Pancreas (tissue), 10 donors: Measurements from ENCODE around the gene SLC28A3. TPM values are rescaled to one million over a fixed set of nuclear protein-coding genes. Genes with fewer than 3 reads are reported as not detected.
A peak's percentile ranks its signal among the peaks of the same experiment; 100 is the strongest.

Experiments used
- ATAC-seq, 4 donors: fragments of 200-7000 bp; cut with Tn5 transposase; one replicate each; pipeline versions ENCODE4 v1.8.0 to v1.9.1; 2020; ENCODE audit warnings: mild to moderate bottlenecking in 4 of 4, moderate library complexity in 4 of 4
- DNase-seq, 6 donors: peaks; one replicate each; pipeline ENCODE4 v3.0.0-alpha.2; 2020
- FAIRE-seq: peaks from 2 replicates; lab custom pipeline; 2012; peaks lifted over from hg19 to GRCh38; lab: Jason Lieb, UNC
- H3K27ac ChIP-seq, 4 donors: fragments of 200-600 bp; sonication (generic); 1 replicate in 3 of 4; 2 replicates in 1 of 4; pipeline versions ENCODE4 v1.5.0 to v1.8.0; 2020
- H3K27me3 ChIP-seq, 4 donors: fragments of 200-600 bp; one replicate each; pipeline ENCODE4 v1.8.0; 2021
- H3K36me3 ChIP-seq, 3 donors: fragments of 200-600 bp; sonication (generic) in 1 of 3; one replicate each; pipeline versions ENCODE4 v1.5.0 to v1.8.0; 2020 to 2021
- H3K4me1 ChIP-seq, 3 donors: fragments of 200-600 bp; one replicate each; pipeline ENCODE4 v1.8.0; 2021
- H3K4me3 ChIP-seq, 4 donors: fragments of 200-600 bp; sonication (generic) in 2 of 4; one replicate each; pipeline versions ENCODE4 v1.5.0 to v1.8.0; 2020 to 2021
- H3K9me3 ChIP-seq, 4 donors: fragments of 200-600 bp; one replicate each; pipeline ENCODE4 v1.8.0; 2021
- CTCF ChIP-seq, 4 donors: fragments of 200-600 bp; sonication (generic) in 3 of 4; IDR thresholded peaks; one replicate each; pipeline versions ENCODE4 v1.5.0 to v1.8.0; 2021; ENCODE audit warnings: antibody characterized with exemption in 4 of 4
- WGBS, 2 donors: extraction: QIAGEN DNeasy Blood & Tissue Kit; methylation state at CpG; one replicate each; pipeline ENCODE4 v1.1.7; 2013; 5-methylcytosine and 5-hydroxymethylcytosine counted together
- intact Hi-C, 3 donors: fragments of 100-400 bp; cut with DNase I; formaldehyde crosslinking; loops; one replicate each; pipeline versions ENCODE4 v1.11.1 to v1.14.2; 2022
- polyA plus RNA-seq, 2 donors: library from polyadenylated mRNA; stranded (reverse); fragments of 200-250 nt; gene quantifications; one replicate each; pipeline ENCODE4 v1.2.3, GENCODE V29; 2013
- total RNA-seq, 6 donors: library from RNA; stranded (reverse); fragmentation: NEBNext Ultra II Directional in 4 of 6; extraction: Animal tissue kit (Norgen Biotek cat#: 25700) in 4 of 6; gene quantifications; one replicate each; pipeline versions ENCODE4 v1.2.1 to v1.2.4, GENCODE V29; 2021 to 2023
- donor health status: healthy with polysubstance abuse.
- donor health status: DM: no; HTN: no; CAD: no; lungs with moderate emphysema.
- donor health status: DM: no; HTN: no; CAD: no.
- donor health status: control.
- donor health status: control.
- donor health status: Bipolar disorder and iron deficiency.
- donor health status: DM: yes; HTN: yes; CAD: no.
- donor health status: DM: no; HTN: no; CAD: no.
- donor health status: DM: no; HTN: no; CAD: no.
- donor health status: DM: yes; HTN: yes; CAD: no.

The SLC28A3 gene
- total and polyA plus RNA-seq, 8 donors: 5.7 to 17.2 (median 7.9) TPM

GRCh38 chr9:84254972-84255371 lies 85.6 kb downstream of the SLC28A3 start:
- intact Hi-C loops: loop anchor here in 2 of 3 donors (5.0 to 10.0 kb wide), 2 partner anchors 318 to 320 kb away; no protein-coding TSS in a partner anchor
- ATAC-seq (peak in 3 of 4 donors; percentile 60 to 75 (median 74)), DNase-seq (peak in 4 of 6 donors; percentile 25 to 40 (median 32)), FAIRE-seq (no peak)
- WGBS, 2 donors: 37 to 44% methylated on average over 6 of the region's 6 CpGs
- H3K9me3 ChIP-seq: no peaks in the 10 kb centered on the region
- no peaks in the 10 kb centered on the region for H3K36me3 ChIP-seq
- no peak overlapping the region for H3K4me3 ChIP-seq
- no peak for TF ChIP-seq CTCF (IDR thresholded peaks at IDR 0.05)
- no peaks in the 10 kb centered on the region for H3K27me3 ChIP-seq
- H3K27ac ChIP-seq: peak overlapping the region in 1 of 4 donors; percentile 21
- no peaks in the 10 kb centered on the region for H3K4me1 ChIP-seq

GRCh38 chr9:84251921-84252320 lies 88.6 kb downstream of the SLC28A3 start:
- ATAC-seq (no peak), FAIRE-seq (no peak), DNase-seq (no peak)
- TF ChIP-seq CTCF (IDR thresholded peaks at IDR 0.05): no peak
- Histone ChIP-seq H3K9me3 (no peaks in the 10 kb centered on the region), H3K4me1 (no peaks in the 10 kb centered on the region), H3K27ac (no peak overlapping the region), H3K36me3 (no peaks in the 10 kb centered on the region), H3K27me3 (no peaks in the 10 kb centered on the region), H3K4me3 (no peak overlapping the region)
- intact Hi-C loops: loop anchor here in 1 of 3 donors (10.0 kb wide), 1 partner anchor 317 kb away; no protein-coding TSS in a partner anchor
- WGBS, 2 donors: 59 to 66% methylated on average over 7 of the region's 7 CpGs

GRCh38 chr9:84241817-84242373 lies 98.7 kb downstream of the SLC28A3 start:
- intact Hi-C loops: no loop called here
- no peaks in the 10 kb centered on the region for H3K36me3 ChIP-seq
- H3K4me1 ChIP-seq: no peaks in the 10 kb centered on the region
- FAIRE-seq (no peak), DNase-seq (no peak), ATAC-seq (no peak)
- H3K27ac ChIP-seq: no peak overlapping the region
- 71 to 76% methylated on average over 5 of the region's 5 CpGs for WGBS, 2 donors
- TF ChIP-seq CTCF (IDR thresholded peaks at IDR 0.05): no peak
- H3K27me3 ChIP-seq: no peaks in the 10 kb centered on the region
- H3K9me3 ChIP-seq: no peaks in the 10 kb centered on the region
- H3K4me3 ChIP-seq: no peak overlapping the region

GRCh38 chr9:84239343-84239742 lies 101.2 kb downstream of the SLC28A3 start:
- Histone ChIP-seq H3K27me3 (no peaks in the 10 kb centered on the region), H3K4me1 (no peaks in the 10 kb centered on the region), H3K27ac (no peak overlapping the region), H3K9me3 (no peaks in the 10 kb centered on the region), H3K4me3 (no peak overlapping the region), H3K36me3 (no peaks in the 10 kb centered on the region)
- FAIRE-seq (no peak), ATAC-seq (no peak), DNase-seq (no peak)
- 79 to 87% methylated on average over 2 of the region's 2 CpGs for WGBS, 2 donors
- intact Hi-C loops: no loop called here
- no peak for TF ChIP-seq CTCF (IDR thresholded peaks at IDR 0.05)

GRCh38 chr9:84238652-84239051 lies 101.9 kb downstream of the SLC28A3 start:
- Histone ChIP-seq H3K9me3 (no peaks in the 10 kb centered on the region), H3K36me3 (no peaks in the 10 kb centered on the region), H3K4me1 (no peaks in the 10 kb centered on the region), H3K4me3 (no peak overlapping the region), H3K27ac (no peak overlapping the region), H3K27me3 (no peaks in the 10 kb centered on the region)
- DNase-seq (no peak), FAIRE-seq (no peak), ATAC-seq (no peak)
- TF ChIP-seq CTCF (IDR thresholded peaks at IDR 0.05): no peak
- WGBS, 2 donors: 73 to 83% methylated on average over 4 of the region's 4 CpGs
- intact Hi-C loops: no loop called here
